GM18909 (cell line): ENCODE data around the gene RPL36.
"Not testable (repeated sequence)": the region's sequence is repeated elsewhere in the genome, so short reads cannot be mapped to it uniquely, and the experiment has no call there.

Experiments
- ATAC-seq: cut with Tn5 transposase; IDR thresholded peaks from one replicate; pipeline ENCODE4 v1.9.1; 2021; ENCODE audit warnings: mild to moderate bottlenecking; ENCODE audit not compliant: unreplicated experiment, poor library complexity

The RPL36 gene

DNA sequence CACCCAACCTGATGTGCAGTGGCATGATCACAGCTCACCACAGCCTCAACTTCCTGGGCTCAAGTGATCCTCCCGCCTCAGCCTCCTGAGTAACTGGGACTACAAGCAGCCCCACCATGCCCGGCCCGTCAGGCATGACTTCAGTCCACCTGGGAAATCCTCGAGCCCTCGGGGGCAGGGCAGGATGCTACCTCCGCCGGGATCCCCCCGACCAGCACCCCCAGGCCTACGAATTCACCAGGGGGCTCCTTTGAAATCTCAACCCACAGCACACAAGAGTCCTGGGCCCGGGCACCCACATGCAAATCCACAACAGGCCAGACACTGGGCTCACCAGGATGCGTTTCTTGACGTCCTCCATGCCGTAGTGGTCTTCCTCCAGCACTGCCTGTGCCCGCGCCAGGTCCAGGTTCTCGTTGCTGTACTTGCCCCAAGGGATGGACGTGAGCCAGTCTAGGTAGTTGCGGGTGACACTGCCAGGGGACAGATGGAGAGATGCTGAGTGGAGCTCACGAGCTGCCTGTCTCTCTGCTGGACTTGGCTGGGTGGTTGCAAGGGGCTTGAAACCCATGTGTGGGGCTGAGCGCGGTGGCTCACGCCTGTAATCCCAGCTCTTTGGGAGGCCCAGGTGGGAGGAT lies 10.5 kb downstream of the RPL36 start:
- ATAC-seq: no peak

- not testable (repeated sequence) for ATAC-seq
Observed at GRCh38 chr19:5702053-5702410, 11.9 kb downstream of the RPL36 start.

- ATAC-seq: no peak
Observed at GRCh38 chr19:5703819-5704818, 14.0 kb downstream of the RPL36 start.

- ATAC-seq: no peak
Observed at GRCh38 chr19:5705552-5705951, 15.5 kb downstream of the RPL36 start.

DNA sequence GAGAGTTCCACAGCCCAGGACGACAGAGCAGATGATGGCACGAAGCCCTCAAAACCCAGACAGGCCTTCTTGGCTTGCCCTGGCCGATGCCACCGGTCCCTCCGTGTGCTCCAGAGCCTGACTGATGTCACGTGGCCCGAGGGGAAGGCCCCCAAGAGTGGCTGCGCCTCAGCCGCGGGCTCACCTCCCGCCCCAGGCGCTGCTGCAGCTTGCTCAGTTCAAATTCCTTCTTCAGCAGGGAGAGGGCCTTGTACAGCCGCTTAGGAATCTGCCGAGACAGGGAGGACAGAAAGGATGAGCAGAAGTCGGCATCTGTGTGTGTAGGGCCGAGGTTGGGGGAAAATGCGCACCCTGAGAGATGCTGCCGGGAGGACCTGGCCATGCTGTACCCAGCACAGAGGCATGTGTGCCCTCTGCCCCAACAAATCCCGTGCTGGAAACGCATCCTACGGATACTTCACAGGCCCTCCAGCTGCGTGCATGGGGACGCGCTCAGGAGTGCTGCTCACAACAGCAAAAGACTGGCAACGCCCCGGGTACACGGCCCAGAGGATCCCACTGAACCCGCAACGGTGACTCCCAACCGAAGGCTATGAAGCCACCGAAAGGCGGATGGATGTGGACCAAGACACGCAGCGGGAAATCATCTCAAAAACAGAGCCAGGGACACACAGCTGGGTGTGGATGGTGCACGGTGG lies 16.9 kb downstream of the RPL36 start:
- ATAC-seq: no peak

- ATAC-seq: no peak
Observed at GRCh38 chr19:5707576-5708575, 17.8 kb downstream of the RPL36 start.

DNA sequence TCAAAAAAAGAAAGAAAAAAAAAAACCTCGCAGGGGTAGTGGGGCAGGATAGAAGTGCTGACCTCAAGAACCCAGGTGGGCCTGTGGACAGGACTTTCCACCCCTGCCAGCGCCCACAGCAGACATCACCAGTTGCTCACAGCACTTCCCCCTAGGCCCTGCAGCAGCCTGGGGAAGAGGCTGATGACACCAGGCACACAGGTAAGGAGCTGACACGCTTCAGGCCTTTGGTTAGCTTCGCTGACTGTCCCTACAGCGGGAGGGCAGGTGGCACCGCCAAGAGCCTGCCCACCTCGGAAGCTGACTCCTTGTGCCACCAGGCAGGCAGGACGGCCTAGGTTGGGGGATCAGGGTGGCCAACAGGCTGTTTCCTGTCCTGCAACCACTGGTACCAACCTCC lies 20.9 kb downstream of the RPL36 start:
- no peak for ATAC-seq

- ATAC-seq: no peak
Observed at GRCh38 chr19:5711713-5712161, 21.6 kb downstream of the RPL36 start.

GRCh38 chr19:5713228-5713627 lies 23.1 kb downstream of the RPL36 start:
- ATAC-seq: no peak

DNA sequence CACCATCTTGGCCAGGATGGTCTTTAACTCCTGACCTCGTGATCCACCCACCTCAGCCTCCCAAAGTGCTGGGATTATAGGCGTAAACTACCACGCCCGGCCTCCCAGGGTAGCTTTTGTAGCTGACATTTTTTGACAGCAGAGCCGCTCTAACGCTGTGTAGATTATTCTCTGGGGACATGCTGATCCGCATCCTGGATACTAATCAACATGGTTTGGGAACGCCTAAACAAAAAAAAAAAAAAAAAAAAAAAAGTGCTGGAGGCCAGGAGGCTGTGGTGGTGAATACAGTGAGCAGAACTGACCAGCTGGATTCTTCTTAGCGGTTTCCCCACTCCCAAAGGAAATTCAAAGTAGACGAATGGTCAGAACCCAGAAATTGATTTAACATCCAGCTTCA lies 24.7 kb downstream of the RPL36 start:
- ATAC-seq: no peak

DNA sequence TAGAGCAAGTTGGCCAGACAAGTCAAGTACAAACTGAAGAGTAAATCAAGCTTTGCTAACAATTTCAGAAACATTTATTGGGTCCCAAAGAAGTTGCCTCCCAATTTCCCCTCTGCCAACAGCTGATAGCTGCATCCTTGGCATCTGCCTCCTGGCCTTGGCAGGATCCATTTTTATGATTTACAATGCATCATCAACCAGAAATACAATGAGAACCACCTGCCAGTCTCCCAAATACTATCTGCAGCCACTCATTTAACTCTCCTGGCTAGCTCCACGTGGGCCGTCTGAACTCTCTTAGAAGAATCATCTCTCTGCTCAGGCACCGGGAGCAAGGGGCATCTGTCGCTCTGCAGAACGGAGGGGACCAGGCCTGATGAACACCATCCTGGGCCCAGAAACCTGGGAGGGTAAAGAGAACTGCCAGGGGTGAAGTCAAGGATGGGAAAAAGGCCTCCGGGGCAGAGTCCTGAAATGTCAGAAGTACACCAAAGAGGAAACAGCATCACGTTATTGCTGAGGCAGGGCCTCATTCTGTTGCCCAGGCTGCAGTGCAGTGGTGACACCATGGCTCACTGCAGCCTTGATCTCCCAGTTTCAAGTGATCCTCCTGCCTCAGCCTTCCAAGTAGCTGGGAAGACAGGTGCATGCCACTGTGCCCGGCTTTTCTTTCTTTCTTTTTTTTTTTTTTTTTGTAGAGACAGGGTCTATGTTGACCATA lies 27.3 kb downstream of the RPL36 start:
- ATAC-seq: no peak

- ATAC-seq: no peak
Observed at GRCh38 chr19:5718037-5718578, 28.0 kb downstream of the RPL36 start.

DNA sequence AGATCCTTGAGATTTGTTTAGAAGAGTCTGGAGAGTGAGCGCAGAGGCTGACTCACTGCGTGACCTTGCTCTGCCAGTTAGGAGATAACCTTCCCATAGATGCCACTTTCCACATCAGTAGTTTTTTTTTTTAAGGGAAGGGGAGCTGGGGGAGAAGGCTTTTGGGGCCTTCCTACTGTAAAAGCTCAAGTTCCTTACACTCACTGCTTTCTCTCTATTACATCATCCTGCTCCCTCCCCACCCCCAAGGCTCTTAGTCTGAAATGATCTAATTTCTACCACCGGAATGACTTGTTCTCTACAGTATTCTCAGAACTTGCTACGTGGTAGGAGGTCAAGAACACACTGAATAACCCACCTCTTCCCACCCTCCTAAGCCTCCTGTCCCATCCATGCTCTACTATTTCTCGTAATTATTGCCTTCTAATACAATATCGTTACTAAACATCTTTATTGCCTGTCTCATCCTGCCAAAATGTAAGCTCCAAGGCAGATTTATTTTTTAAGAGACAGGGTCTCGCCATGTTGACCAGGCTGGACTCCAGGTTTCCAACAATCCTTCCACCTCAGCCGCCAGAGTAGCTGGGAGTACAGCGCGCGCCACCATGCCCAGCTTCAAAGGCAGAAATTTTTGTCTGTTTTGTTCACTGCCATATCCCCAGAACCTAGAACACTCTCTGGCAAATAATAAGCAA lies 28.6 kb downstream of the RPL36 start:
- ATAC-seq: no peak

GRCh38 chr19:5719274-5719960 lies 29.3 kb downstream of the RPL36 start:
- peak; percentile 0 for ATAC-seq

DNA sequence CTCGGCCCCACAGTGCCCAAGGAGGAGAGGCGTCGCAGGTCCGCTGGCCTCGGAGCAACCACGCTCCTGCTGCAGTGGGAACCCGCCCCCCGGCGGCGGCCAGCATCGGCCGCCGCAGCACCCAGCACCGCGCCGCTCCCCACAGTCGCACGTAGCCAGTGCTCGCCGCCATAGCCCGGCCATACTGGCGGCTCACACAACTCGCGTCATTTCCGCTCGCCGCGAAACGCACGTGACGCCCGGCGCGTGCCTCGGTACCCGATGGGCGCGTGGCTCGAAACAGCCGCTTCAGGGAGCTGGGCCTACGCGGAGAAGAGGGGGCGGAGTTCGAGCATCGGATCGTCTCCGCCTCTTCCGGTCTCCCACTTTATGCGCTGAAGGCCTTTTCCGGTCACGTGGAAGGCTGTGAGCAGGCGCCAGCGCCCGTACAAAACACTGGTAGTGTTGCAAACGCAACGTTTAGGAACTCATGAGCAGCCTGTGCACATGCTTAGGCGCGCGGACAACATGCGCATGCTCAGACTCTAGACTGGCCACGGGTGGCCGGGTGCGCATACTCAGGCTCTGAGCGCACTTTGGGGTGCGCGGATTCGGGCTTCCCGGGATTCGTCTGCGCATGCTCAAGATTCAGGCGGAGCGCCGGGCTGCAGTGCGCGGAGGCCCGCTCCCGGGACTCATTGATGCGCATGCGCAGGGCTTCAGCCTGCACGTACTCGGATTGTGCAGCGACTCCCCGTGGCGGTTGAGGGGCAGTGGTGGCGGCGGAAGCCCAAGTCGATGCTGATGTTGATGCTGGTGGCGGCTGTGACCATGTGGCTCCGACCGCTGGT lies 30.1 kb downstream of the RPL36 start, which contains the start of the genes CATSPERD and LONP1:
Gene CATSPERD (plus strand): TSS at position 677 of the 830 bp plus-strand sequence. CDS start 101 bp downstream, at position 778.
Gene LONP1 (minus strand): TSS at position 186 of the 830 bp plus-strand sequence. CDS start 14 bp downstream, at position 172.
- peak; percentile 92 for ATAC-seq

DNA sequence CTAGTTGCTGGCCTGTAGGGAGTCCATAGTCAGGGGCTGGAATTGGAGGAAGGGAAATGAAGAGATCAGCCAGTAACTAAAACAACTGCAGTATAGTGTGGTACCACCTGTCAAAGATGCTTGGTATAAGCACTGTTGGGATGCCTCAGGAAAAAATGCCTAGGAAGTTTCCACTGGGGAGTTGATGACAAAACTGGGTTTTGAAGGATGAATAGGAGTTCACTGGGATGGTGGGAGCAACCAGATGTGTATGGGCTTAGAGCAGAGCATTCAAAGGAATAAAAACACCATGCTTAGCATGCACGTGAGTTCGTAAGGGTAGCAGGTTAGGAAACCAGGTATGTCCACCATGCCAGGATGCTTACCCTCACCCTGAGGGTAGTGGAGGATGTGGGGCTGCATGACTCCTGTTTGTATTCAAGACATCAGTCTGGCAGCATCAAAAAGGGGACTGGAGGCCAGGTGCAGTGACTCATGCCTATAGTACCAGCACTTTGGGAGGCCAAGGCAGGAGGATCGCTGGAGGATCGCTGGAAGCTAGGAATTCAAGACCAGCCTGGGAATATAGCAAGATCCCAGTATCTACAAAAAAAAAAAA lies 37.5 kb downstream of the RPL36 start:
- ATAC-seq: no peak
